ENCODE data around the gene ADGB.

The ADGB gene

GRCh38 chr6:146864885-146865284 lies 266.1 kb downstream of the ADGB start:
- ChIA-PET CTCF (interaction anchor here (2.4 to 3.1 kb wide), 3 partner anchors 9 to 37 kb away, joined by 11 to 15 read pairs (median 13); no protein-coding TSS in a partner anchor), POLR2A (no interaction called here)
- H3K9me3 ChIP-seq (ENCODE audit: control extremely low read depth in 1 of 5, control insufficient read depth in 4 of 5, insufficient read depth in 2 of 5, low read depth in 1 of 5, low read length in 4 of 5), result no peaks in the 10 kb centered on the region
- H3K27ac ChIP-seq (ENCODE audit: insufficient read depth in 1 of 2, low read depth in 1 of 2, low read length in 2 of 2, poor library complexity in 1 of 2, severe bottlenecking in 2 of 2), result no peak overlapping the region
- 94% methylated on average over 2 of the region's 2 CpGs for WGBS (ENCODE audit: insufficient coverage)
- DNase-seq, result no peak
- no peaks in the 10 kb centered on the region for H3K27me3 ChIP-seq (replicated peaks in 2 of 5; ENCODE audit: control insufficient read depth in 4 of 5, insufficient read depth in 5 of 5, low read length in 4 of 5)
- H3K4me3 ChIP-seq (ENCODE audit: control insufficient read depth in 1 of 7, extremely low read depth in 1 of 7, insufficient read depth in 4 of 7, low read depth in 2 of 7, low read length in 6 of 7), result no peak overlapping the region
- H3K4me1 ChIP-seq (ENCODE audit: control extremely low read depth in 1 of 4, control insufficient read depth in 4 of 4, insufficient read depth in 4 of 4, low read length in 3 of 4), result peaks cover 2 to 12% (median 6%) of the 10 kb centered on the region in 4 experiments
- H3K36me3 ChIP-seq (ENCODE audit: control insufficient read depth in 4 of 4, insufficient read depth in 4 of 4, low read length in 3 of 4), result no peaks in the 10 kb centered on the region
